ENCODE results near the gene TTLL5. TPM values are rescaled to one million over a fixed set of nuclear protein-coding genes. Genes with fewer than 3 reads are reported as not detected.

Gene TTLL5
- total and polyA plus RNA-seq, 2 of the 13 experiments (the other 11 are each of a cell fraction or from before 2014, with no cell fraction given) = 11.8 to 18.8 TPM

DNA sequence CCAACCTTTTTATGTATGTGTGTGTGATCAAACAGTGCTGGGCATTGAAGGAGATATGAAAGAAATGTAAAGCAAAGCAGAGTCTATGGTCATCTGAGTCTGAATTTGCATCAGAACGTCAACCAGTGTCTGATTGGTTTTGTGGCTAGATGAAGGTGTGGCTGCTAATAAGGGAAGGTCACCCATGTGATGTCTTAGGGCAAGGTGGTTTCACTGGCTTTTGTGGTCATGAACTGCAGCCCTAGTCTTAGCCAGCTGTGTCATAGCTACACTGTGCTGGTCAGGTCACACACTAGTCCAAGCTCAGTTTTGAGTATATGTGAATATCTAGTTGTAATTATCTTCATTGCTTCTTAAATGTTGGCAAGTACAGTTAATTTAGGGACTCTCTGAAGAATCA is 214.9 kb downstream of the TTLL5 start (continued):
- TF ChIP-seq, protein P1, sequence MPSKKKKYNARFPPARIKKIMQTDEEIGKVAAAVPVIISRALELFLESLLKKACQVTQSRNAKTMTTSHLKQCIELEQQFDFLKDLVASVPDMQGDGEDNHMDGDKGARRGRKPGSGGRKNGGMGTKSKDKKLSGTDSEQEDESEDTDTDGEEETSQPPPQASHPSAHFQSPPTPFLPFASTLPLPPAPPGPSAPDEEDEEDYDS (CRISPR knock-in tag; IDR thresholded peaks at IDR 0.05) = no peak
- TF ChIP-seq SMARCE1 (IDR thresholded peaks at IDR 0.05; ENCODE audit: borderline replicate concordance) (no peak), ZFP1 (CRISPR knock-in tag; IDR thresholded peaks at IDR 0.05) (no peak), ZNF780A (CRISPR knock-in tag; IDR thresholded peaks at IDR 0.05) (no peak), MIER3 (CRISPR knock-in tag; IDR thresholded peaks at IDR 0.05; ENCODE audit: borderline replicate concordance) (no peak)

DNA sequence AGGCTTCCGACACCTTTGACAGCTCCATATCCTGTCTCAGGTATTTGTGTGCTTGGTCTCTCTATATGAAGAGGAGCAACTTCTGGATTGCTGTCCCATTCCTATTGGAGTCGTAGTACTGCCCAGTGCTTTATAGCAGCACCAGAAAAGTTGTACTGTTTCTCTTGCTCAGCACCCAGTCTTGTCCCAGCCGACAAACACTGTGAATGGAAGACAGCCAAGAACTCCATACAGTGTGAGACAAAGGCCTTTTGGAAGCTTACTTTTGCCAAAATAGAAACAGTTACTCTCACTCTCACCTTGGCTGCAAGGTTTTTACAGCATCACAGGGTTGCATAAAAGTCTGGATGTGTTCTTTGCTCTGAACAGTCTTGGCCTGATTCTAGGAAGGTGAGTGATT is 215.5 kb downstream of the TTLL5 start:
- ATAC-seq (no peak; the same call in 2 of the 3 replicates), FAIRE-seq (no peak), DNase-seq (ENCODE audit: low spot score) (no peak)
- 70% methylated on average over 3 of the region's 3 CpGs for WGBS (ENCODE audit: low lambda C conversion rate)
- no peak overlapping the region for H2AFZ ChIP-seq (ENCODE audit: low read length)
- no peak overlapping the region for H3K4me3 ChIP-seq (replicated peaks in 1 of 3; ENCODE audit: insufficient read depth in 1 of 3, low read depth in 2 of 3, low read length in 3 of 3)
- H3K9me3 ChIP-seq (ENCODE audit: low read length) = no peaks in the 10 kb centered on the region
- H4K20me1 ChIP-seq (ENCODE audit: insufficient read depth, low read length) = no peaks in the 10 kb centered on the region
- H3K4me2 ChIP-seq (ENCODE audit: low read depth, low read length) = no peak overlapping the region
- peaks cover 0 to 4% of the 10 kb centered on the region in 2 experiments; a peak in 2 of 5 replicates for H3K36me3 ChIP-seq (replicated peaks in 1 of 2; ENCODE audit: control insufficient read depth in 1 of 2, insufficient read depth in 2 of 2, low read length in 2 of 2)
- no peaks in the 10 kb centered on the region for H3K27me3 ChIP-seq (ENCODE audit: control insufficient read depth in 1 of 2, insufficient read depth in 2 of 2, low read length in 2 of 2)
- no TSS peak for BruUV-seq (replicated peaks)
- CTCF ChIA-PET (ENCODE audit: low intra/inter-chr PET ratio, low total read pairs) = no interaction called here
- intact Hi-C loops (cut with micrococcal nuclease; ENCODE audit: unreplicated experiment) (no loop called here), in situ Hi-C loops (cut with HindIII; ENCODE audit: extremely low pct_ligation_motif_present, low pct_unique_long_range_greater_than_20kb) (no loop called here)
- POLR2A ChIA-PET = no interaction called here
- no peak overlapping the region for H3K9ac ChIP-seq (ENCODE audit: insufficient read depth, low read depth, low read length)
- peaks cover 20% of the 10 kb centered on the region for H3K4me1 ChIP-seq (ENCODE audit: insufficient read depth, low read length)
- H3K79me2 ChIP-seq (ENCODE audit: insufficient read depth, low read length) = no peaks in the 10 kb centered on the region
- H3K27ac ChIP-seq (ENCODE audit: extremely low read length, insufficient read depth, low read length) = no peak overlapping the region
- TF ChIP-seq, protein P2, sequence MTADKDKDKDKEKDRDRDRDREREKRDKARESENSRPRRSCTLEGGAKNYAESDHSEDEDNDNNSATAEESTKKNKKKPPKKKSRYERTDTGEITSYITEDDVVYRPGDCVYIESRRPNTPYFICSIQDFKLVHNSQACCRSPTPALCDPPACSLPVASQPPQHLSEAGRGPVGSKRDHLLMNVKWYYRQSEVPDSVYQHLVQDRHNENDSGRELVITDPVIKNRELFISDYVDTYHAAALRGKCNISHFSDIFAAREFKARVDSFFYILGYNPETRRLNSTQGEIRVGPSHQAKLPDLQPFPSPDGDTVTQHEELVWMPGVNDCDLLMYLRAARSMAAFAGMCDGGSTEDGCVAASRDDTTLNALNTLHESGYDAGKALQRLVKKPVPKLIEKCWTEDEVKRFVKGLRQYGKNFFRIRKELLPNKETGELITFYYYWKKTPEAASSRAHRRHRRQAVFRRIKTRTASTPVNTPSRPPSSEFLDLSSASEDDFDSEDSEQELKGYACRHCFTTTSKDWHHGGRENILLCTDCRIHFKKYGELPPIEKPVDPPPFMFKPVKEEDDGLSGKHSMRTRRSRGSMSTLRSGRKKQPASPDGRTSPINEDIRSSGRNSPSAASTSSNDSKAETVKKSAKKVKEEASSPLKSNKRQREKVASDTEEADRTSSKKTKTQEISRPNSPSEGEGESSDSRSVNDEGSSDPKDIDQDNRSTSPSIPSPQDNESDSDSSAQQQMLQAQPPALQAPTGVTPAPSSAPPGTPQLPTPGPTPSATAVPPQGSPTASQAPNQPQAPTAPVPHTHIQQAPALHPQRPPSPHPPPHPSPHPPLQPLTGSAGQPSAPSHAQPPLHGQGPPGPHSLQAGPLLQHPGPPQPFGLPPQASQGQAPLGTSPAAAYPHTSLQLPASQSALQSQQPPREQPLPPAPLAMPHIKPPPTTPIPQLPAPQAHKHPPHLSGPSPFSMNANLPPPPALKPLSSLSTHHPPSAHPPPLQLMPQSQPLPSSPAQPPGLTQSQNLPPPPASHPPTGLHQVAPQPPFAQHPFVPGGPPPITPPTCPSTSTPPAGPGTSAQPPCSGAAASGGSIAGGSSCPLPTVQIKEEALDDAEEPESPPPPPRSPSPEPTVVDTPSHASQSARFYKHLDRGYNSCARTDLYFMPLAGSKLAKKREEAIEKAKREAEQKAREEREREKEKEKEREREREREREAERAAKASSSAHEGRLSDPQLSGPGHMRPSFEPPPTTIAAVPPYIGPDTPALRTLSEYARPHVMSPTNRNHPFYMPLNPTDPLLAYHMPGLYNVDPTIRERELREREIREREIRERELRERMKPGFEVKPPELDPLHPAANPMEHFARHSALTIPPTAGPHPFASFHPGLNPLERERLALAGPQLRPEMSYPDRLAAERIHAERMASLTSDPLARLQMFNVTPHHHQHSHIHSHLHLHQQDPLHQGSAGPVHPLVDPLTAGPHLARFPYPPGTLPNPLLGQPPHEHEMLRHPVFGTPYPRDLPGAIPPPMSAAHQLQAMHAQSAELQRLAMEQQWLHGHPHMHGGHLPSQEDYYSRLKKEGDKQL (CRISPR knock-in tag; IDR thresholded peaks at IDR 0.05; ENCODE audit: low read depth) = no peak
- no peak for TF ChIP-seq CBX5 (CRISPR knock-in tag; IDR thresholded peaks at IDR 0.05; ENCODE audit: borderline replicate concordance)
- TF ChIP-seq TAF1 (CRISPR knock-in tag; IDR thresholded peaks at IDR 0.05) = no peak
- TF ChIP-seq, protein P3, sequence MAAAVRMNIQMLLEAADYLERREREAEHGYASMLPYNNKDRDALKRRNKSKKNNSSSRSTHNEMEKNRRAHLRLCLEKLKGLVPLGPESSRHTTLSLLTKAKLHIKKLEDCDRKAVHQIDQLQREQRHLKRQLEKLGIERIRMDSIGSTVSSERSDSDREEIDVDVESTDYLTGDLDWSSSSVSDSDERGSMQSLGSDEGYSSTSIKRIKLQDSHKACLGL (CRISPR knock-in tag; IDR thresholded peaks at IDR 0.05) = no peak
- TF ChIP-seq HIVEP1 (CRISPR knock-in tag; IDR thresholded peaks at IDR 0.05) = no peak
- no peak for TF ChIP-seq SRF (IDR thresholded peaks at IDR 0.05; ENCODE audit: low read depth, low read length)
- no peak for TF ChIP-seq SP4 (CRISPR knock-in tag; IDR thresholded peaks at IDR 0.05)
- no peak for TF ChIP-seq HOXA7 (CRISPR knock-in tag; IDR thresholded peaks at IDR 0.05)
- TF ChIP-seq PTBP1 (IDR thresholded peaks at IDR 0.05; ENCODE audit: low read depth, low read length, poor library complexity, severe bottlenecking) = no peak
- no peak for TF ChIP-seq KAT7 (CRISPR knock-in tag; IDR thresholded peaks at IDR 0.05; ENCODE audit: borderline replicate concordance)
- no peak for TF ChIP-seq NR2C2 (CRISPR knock-in tag; IDR thresholded peaks at IDR 0.05; ENCODE audit: borderline replicate concordance)
- no peak for TF ChIP-seq BHLHE40 (IDR thresholded peaks at IDR 0.05; ENCODE audit: low read length)
- no peak for TF ChIP-seq MXI1 (IDR thresholded peaks at IDR 0.05; ENCODE audit: borderline replicate concordance, low read depth, low read length)
- no peak for TF ChIP-seq PHF5A (CRISPR knock-in tag; IDR thresholded peaks at IDR 0.05; ENCODE audit: low read depth, unreplicated experiment)
